CD14-positive monocyte (primary cell): ENCODE measurements around the gene LHB. TPM values are rescaled to one million over a fixed set of nuclear protein-coding genes. Genes with fewer than 3 reads are reported as not detected.

Experiments used
- DNase-seq, 3 donors: peaks; one replicate each; pipeline ENCODE4 v3.0.0-alpha.2; 2011 to 2022
- H2AFZ ChIP-seq: 2 replicates; pipeline ENCODE4 v1.6.0; 2012; ENCODE audit warnings: mild to moderate bottlenecking, low read depth, low read length, inconsistent platforms; ENCODE audit not compliant: insufficient read depth, poor library complexity, severe bottlenecking
- H3K27ac ChIP-seq, 2 donors: 1 replicate in 1 of 2; 2 replicates in 1 of 2; pipeline ENCODE4 v1.5.1; 2012 to 2013; ENCODE audit warnings: low read length in 2 of 2, control low read depth in 1 of 2, inconsistent platforms in 1 of 2, low read depth in 1 of 2, mild to moderate bottlenecking in 1 of 2
- H3K27me3 ChIP-seq, 2 donors: one replicate each; pipeline versions ENCODE4 v1.6.0 to v1.6.1; 2011 to 2013; ENCODE audit warnings: low read length in 2 of 2; ENCODE audit not compliant: control insufficient read depth in 2 of 2, insufficient read depth in 2 of 2
- H3K36me3 ChIP-seq, 2 donors: replicated peaks in 1 of 2; 1 replicate in 1 of 2; 2 replicates in 1 of 2; pipeline versions ENCODE4 v1.5.1 to v1.6.1; 2012 to 2013; ENCODE audit warnings: low read length in 2 of 2, control low read depth in 1 of 2, inconsistent platforms in 1 of 2, mild to moderate bottlenecking in 1 of 2; ENCODE audit not compliant: insufficient read depth in 2 of 2, control insufficient read depth in 1 of 2
- H3K4me1 ChIP-seq, 2 donors: 1 replicate in 1 of 2; 2 replicates in 1 of 2; pipeline versions ENCODE4 v1.5.1 to v1.6.1; 2012 to 2013; ENCODE audit warnings: low read length in 2 of 2, control low read depth in 1 of 2, inconsistent platforms in 1 of 2, mild to moderate bottlenecking in 1 of 2, moderate library complexity in 1 of 2; ENCODE audit not compliant: insufficient read depth in 2 of 2, control insufficient read depth in 1 of 2
- H3K4me2 ChIP-seq: replicated peaks from 2 replicates; pipeline ENCODE3; 2012; ENCODE audit warnings: low read length, moderate library complexity, mild to moderate bottlenecking; ENCODE audit not compliant: poor library complexity, severe bottlenecking; ENCODE audit errors: extremely low read depth
- H3K4me3 ChIP-seq, 3 experiments: fragments of 200-600 bp in 1 of 3; sonication (generic) in 1 of 3; replicated peaks in 1 of 3; 1 replicate in 2 of 3; 2 replicates in 1 of 3; pipeline ENCODE4 v1.5.1; 2011 to 2013; ENCODE audit warnings: low read length in 3 of 3, mild to moderate bottlenecking in 3 of 3, control low read depth in 2 of 3, low read depth in 2 of 3, inconsistent platforms in 1 of 3, moderate library complexity in 1 of 3
- H3K79me2 ChIP-seq: 2 replicates; pipeline ENCODE4 v1.6.0; 2012; ENCODE audit warnings: mild to moderate bottlenecking, control low read depth, inconsistent platforms, low read length, moderate library complexity; ENCODE audit not compliant: insufficient read depth
- H3K9ac ChIP-seq: 2 replicates; pipeline ENCODE4 v1.6.0; 2017; ENCODE audit warnings: low read length, mild to moderate bottlenecking; ENCODE audit not compliant: insufficient read depth, poor library complexity, severe bottlenecking
- H3K9me3 ChIP-seq, 2 donors: replicated peaks in 1 of 2; 1 replicate in 1 of 2; 2 replicates in 1 of 2; pipeline versions ENCODE4 v1.5.1 to v1.6.1; 2012 to 2013; ENCODE audit warnings: low read length in 2 of 2, control low read depth in 1 of 2; ENCODE audit not compliant: control insufficient read depth in 1 of 2, insufficient read depth in 1 of 2
- H4K20me1 ChIP-seq: 2 replicates; pipeline ENCODE4 v1.6.0; 2012; ENCODE audit warnings: mild to moderate bottlenecking, low read length, control low read depth, moderate library complexity; ENCODE audit not compliant: insufficient read depth
- H3K27ac Mint-ChIP-seq, 7 donors: one replicate each; pipeline ENCODE4 v1.8.0; 2020; ENCODE audit warnings: mild to moderate bottlenecking in 7 of 7, mixed read lengths in 7 of 7, moderate library complexity in 6 of 7, inconsistent platforms in 2 of 7
- H3K27me3 Mint-ChIP-seq, 3 donors: one replicate each; pipeline ENCODE4 v1.8.0; 2021 to 2022; ENCODE audit warnings: low read depth in 3 of 3, mild to moderate bottlenecking in 3 of 3, mixed read lengths in 3 of 3, moderate library complexity in 3 of 3, inconsistent platforms in 1 of 3
- H3K36me3 Mint-ChIP-seq, 2 donors: one replicate each; pipeline ENCODE4 v1.8.0; 2020; ENCODE audit warnings: mixed read lengths in 2 of 2, inconsistent platforms in 1 of 2, mild to moderate bottlenecking in 1 of 2
- H3K4me1 Mint-ChIP-seq: one replicate; pipeline ENCODE4 v1.8.0; 2020; ENCODE audit warnings: mild to moderate bottlenecking, mixed read lengths
- H3K4me3 Mint-ChIP-seq, 2 donors: one replicate each; pipeline ENCODE4 v1.8.0; 2020; ENCODE audit warnings: mild to moderate bottlenecking in 2 of 2, mixed read lengths in 2 of 2, moderate library complexity in 1 of 2
- H3K9me3 Mint-ChIP-seq, 7 donors: one replicate each; pipeline ENCODE4 v1.8.0; 2020 to 2022; ENCODE audit warnings: mixed read lengths in 7 of 7, mild to moderate bottlenecking in 6 of 7, moderate library complexity in 6 of 7, inconsistent platforms in 2 of 7
- WGBS: methylation state at CpG from one replicate; pipeline ENCODE4 v1.1.5; 2013; ENCODE audit warnings: missing lambda C conversion rate; ENCODE audit not compliant: insufficient coverage; 5-methylcytosine and 5-hydroxymethylcytosine counted together
- intact Hi-C, 2 donors: fragments of 100-400 bp; cut with micrococcal nuclease; formaldehyde crosslinking; loops; one replicate each; pipeline versions ENCODE4 v1.15.0 to v1.15.1; 2023
- polyA plus RNA-seq, 3 donors: library from polyadenylated mRNA; depleted of rRNA in 1 of 3; unstranded in 2 of 3; stranded (reverse) in 1 of 3; fragments of 300-500 nt in 2 of 3; fragments of >200 nt in 1 of 3; fragmentation: Illumina TruSeq in 2 of 3; gene quantifications; 1 replicate in 2 of 3; 2 replicates in 1 of 3; pipeline ENCODE4 v1.2.3, GENCODE V29; 2012 to 2021
- TF ChIP-seq, protein P1 (sequence below): fragments of 200-600 bp; IDR thresholded peaks from one replicate; pipeline ENCODE4 v1.8.0; 2022; ENCODE audit warnings: antibody characterized with exemption, mild to moderate bottlenecking

The LHB gene
- polyA plus RNA-seq, 3 donors = 0.48 TPM; not detected in 2

DNA sequence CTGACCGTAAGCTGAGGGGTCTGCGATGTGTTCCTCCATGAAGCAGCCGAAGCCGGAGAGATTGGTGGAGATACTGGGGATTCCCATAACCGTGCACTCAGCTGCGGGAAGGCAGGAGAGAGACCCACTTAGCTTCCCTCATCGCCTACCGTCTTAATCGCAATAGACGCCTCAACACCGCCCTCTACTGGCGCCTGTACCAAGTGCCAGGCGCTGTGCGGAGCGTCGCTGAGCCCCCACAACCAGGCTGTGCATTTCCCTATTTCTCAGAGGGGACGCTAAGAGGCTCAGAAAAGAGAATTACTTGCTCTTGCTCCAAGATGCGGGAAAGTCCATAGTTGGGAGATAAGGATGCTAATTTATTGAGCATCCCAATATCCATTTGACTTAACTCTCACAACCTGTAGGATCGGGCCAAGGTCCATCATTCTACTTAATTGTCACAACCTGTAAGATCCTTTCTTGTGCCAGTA, 45.9 kb downstream of the LHB start:
- DNase-seq = peak; percentile 76 to 88 (median 87)
- Histone ChIP-seq H3K79me2 (peaks cover 18% of the 10 kb centered on the region), H3K36me3 (peaks cover 39 to 63% of the 10 kb centered on the region in 2 donors), H3K9me3 (no peaks in the 10 kb centered on the region), H4K20me1 (peaks cover 26% of the 10 kb centered on the region), H3K9ac (no peak overlapping the region), H3K27me3 (no peaks in the 10 kb centered on the region), H3K4me3 (no peak overlapping the region), H2AFZ (no peak overlapping the region), H3K4me2 (no peak overlapping the region), H3K4me1 (peaks cover 36 to 45% of the 10 kb centered on the region in 2 donors), H3K27ac (no peak overlapping the region)
- Mint-ChIP-seq H3K4me3 (no peak overlapping the region), H3K27me3 (peaks cover 0 to 11% (median 0%) of the 10 kb centered on the region in 3 donors), H3K9me3 (peaks cover 0 to 3% (median 0%) of the 10 kb centered on the region in 7 donors), H3K4me1 (peaks cover 38% of the 10 kb centered on the region), H3K36me3 (peaks cover 37 to 66% of the 10 kb centered on the region in 2 donors), H3K27ac (peak overlapping the region in 2 of 7 donors; percentile 24 to 71)
- 2% methylated on average over 12 of the region's 19 CpGs for WGBS
- intact Hi-C loops = loop anchor here (5.0 kb wide), 3 partner anchors 74 to 184 kb away; partner anchors contain the start of gene TULP2 (in 1 of the 2)
- TF ChIP-seq, protein P1, sequence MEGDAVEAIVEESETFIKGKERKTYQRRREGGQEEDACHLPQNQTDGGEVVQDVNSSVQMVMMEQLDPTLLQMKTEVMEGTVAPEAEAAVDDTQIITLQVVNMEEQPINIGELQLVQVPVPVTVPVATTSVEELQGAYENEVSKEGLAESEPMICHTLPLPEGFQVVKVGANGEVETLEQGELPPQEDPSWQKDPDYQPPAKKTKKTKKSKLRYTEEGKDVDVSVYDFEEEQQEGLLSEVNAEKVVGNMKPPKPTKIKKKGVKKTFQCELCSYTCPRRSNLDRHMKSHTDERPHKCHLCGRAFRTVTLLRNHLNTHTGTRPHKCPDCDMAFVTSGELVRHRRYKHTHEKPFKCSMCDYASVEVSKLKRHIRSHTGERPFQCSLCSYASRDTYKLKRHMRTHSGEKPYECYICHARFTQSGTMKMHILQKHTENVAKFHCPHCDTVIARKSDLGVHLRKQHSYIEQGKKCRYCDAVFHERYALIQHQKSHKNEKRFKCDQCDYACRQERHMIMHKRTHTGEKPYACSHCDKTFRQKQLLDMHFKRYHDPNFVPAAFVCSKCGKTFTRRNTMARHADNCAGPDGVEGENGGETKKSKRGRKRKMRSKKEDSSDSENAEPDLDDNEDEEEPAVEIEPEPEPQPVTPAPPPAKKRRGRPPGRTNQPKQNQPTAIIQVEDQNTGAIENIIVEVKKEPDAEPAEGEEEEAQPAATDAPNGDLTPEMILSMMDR = peak; percentile 94

DNA sequence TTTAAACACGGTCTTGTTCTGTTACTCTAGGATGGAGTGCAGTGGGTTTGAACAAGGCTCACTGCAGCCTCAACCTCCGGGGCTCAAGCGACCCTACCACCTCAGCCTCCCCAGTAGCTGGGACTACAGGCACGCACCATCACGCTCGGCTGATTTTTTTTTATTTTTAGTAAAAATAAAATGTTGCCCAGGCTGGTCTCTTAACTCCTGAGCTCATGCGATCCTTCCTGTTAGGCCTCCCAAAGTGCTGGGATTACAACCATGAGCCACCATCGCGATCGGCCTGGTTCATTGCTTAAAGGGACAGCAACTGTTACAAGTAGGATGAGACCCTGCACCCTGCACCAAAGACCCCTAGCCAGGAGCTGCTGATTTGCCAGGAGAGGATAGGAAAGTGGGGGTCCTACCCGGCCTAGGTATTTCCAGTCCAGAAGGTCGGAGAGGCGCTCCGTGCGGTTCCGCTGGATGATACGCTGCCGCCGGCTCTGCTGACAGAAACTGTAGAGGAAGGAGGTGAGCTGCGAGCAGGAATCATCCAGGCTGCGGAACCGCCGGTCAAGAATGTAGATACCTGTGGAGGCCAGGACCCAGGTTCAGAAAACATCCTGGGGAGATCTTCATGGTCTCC, 46.6 kb downstream of the LHB start:
- peaks cover 33% of the 10 kb centered on the region for H4K20me1 ChIP-seq
- peaks cover 36 to 46% of the 10 kb centered on the region in 2 donors for H3K4me1 ChIP-seq
- Mint-ChIP-seq H3K4me1 (peaks cover 38% of the 10 kb centered on the region), H3K27me3 (peaks cover 0 to 11% (median 0%) of the 10 kb centered on the region in 3 donors), H3K4me3 (no peak overlapping the region), H3K27ac (peak overlapping the region in 3 of 7 donors; percentile 24 to 63 (median 41)), H3K9me3 (peaks cover 0 to 8% (median 0%) of the 10 kb centered on the region in 7 donors), H3K36me3 (peaks cover 44 to 67% of the 10 kb centered on the region in 2 donors)
- no peak overlapping the region for H3K27ac ChIP-seq
- H3K9ac ChIP-seq = no peak overlapping the region
- H3K4me2 ChIP-seq = no peak overlapping the region
- no peak overlapping the region for H3K4me3 ChIP-seq
- peaks cover 39 to 65% of the 10 kb centered on the region in 2 donors for H3K36me3 ChIP-seq
- intact Hi-C loops = loop anchor here (5.0 kb wide), 3 partner anchors 73 to 183 kb away; partner anchors contain the start of gene TULP2 (in 1 of the 2)
- no peak overlapping the region for H2AFZ ChIP-seq
- TF ChIP-seq, protein P1 = no peak
- H3K79me2 ChIP-seq = peaks cover 25% of the 10 kb centered on the region
- WGBS = 97% methylated on average over 16 of the region's 23 CpGs
- peak in 1 of 3 donors; percentile 22 for DNase-seq
- no peaks in the 10 kb centered on the region for H3K9me3 ChIP-seq
- H3K27me3 ChIP-seq = no peaks in the 10 kb centered on the region
